ENCODE measurements around the gene MYBL2.

DNA sequence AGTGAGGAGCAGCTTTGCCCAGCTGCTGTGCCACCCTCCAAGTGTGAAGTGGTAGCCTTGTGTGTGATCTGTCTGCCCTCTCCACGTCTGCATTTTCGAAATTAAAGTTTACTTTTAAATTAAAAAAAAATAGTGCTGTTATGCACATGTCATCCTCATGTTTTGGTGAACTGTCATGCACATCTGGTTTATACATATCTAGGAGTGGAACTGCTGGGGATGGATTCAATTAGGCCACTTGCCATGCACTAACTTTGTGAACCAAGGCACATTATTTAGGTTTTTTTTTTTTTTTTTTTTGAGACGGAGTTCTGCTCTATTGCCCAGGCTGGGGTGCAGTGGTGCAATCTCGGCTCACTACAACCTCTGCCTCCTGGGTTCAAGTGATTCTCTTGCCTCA lies 56.3 kb downstream of the MYBL2 start:
- TF ChIP-seq, protein P1, sequence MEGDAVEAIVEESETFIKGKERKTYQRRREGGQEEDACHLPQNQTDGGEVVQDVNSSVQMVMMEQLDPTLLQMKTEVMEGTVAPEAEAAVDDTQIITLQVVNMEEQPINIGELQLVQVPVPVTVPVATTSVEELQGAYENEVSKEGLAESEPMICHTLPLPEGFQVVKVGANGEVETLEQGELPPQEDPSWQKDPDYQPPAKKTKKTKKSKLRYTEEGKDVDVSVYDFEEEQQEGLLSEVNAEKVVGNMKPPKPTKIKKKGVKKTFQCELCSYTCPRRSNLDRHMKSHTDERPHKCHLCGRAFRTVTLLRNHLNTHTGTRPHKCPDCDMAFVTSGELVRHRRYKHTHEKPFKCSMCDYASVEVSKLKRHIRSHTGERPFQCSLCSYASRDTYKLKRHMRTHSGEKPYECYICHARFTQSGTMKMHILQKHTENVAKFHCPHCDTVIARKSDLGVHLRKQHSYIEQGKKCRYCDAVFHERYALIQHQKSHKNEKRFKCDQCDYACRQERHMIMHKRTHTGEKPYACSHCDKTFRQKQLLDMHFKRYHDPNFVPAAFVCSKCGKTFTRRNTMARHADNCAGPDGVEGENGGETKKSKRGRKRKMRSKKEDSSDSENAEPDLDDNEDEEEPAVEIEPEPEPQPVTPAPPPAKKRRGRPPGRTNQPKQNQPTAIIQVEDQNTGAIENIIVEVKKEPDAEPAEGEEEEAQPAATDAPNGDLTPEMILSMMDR (IDR thresholded peaks at IDR 0.05): no peak
- TF ChIP-seq POLR2AphosphoS5 (IDR thresholded peaks at IDR 0.05) (no peak), POLR2A (IDR thresholded peaks at IDR 0.05) (no peak), EP300 (IDR thresholded peaks at IDR 0.05) (no peak)

All from sigmoid colon (tissue), 4 donors.